ENCODE results near the gene SLC17A4. TPM values are rescaled to one million over a fixed set of nuclear protein-coding genes. Genes with fewer than 3 reads are reported as not detected.

SLC17A4 gene
- total and polyA plus RNA-seq, 2 donors (not counting 3 experiments of a cell fraction or from before 2014, with no cell fraction given): not detected

DNA sequence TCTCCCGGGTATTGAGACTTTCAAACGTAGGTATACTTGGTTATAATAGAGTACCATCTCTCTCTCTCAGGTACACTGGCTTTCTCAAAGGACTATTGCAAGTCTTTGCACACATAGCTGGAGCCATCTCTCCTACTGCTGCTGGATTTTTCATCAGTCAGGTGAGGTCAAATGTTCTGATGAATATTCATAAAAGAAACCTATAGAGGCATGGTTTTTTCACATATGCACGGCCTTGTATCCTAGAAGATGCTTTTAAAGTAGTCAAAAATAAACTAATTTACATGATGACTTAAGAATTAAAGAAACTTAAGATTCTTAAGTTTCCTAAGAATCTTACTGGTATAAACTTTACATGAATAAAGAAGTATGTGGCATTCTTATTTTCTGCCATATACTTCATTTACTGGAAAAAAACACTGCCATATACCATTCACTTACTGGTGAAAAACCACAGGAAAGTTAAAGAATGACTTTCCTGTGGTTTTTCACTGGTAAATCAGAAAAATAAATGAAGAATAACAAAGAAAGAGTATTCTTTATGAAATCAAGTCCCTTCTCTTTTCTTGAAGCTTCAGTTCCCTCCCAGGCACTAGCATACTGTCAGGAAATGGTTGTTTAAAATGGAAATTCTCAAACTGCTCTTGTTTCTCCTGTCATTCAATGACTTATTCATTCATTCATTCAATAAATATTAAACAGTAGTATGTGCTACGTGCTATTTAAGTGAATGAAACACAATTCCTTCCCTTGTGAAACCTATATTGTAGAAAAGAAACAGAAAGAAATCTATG is 23.5 kb downstream of the SLC17A4 start:
- no TSS peak for BruUV-seq (replicated peaks)
- Histone ChIP-seq H3K79me2 (ENCODE audit: control insufficient read depth, insufficient read depth, low read length) (no peaks in the 10 kb centered on the region), H4K20me1 (replicated peaks; ENCODE audit: control insufficient read depth, extremely low read depth, insufficient read depth, low read length) (no peaks in the 10 kb centered on the region), H3K27me3 (ENCODE audit: control insufficient read depth in 2 of 2, insufficient read depth in 2 of 2, low read length in 2 of 2) (peaks cover 0 to 1% of the 10 kb centered on the region in 2 experiments), H3K9me1 (replicated peaks; ENCODE audit: control insufficient read depth, extremely low read depth, insufficient read depth, low read length) (no peaks in the 10 kb centered on the region), H3K27ac (ENCODE audit: insufficient read depth, low read depth, low read length) (no peak overlapping the region), H3K9me3 (replicated peaks; ENCODE audit: control insufficient read depth, insufficient read depth, low read length) (no peaks in the 10 kb centered on the region), H3K36me3 (ENCODE audit: control insufficient read depth in 2 of 2, extremely low read depth in 1 of 2, insufficient read depth in 2 of 2, low read length in 2 of 2) (no peaks in the 10 kb centered on the region), H3K4me3 (replicated peaks in 1 of 3; ENCODE audit: insufficient read depth in 1 of 3, low read depth in 1 of 3, low read length in 3 of 3) (no peak overlapping the region), H3K4me2 (ENCODE audit: insufficient read depth, low read length) (no peak overlapping the region), H3K4me1 (ENCODE audit: control insufficient read depth, extremely low read depth, insufficient read depth, low read length) (no peaks in the 10 kb centered on the region), H2AFZ (ENCODE audit: low read depth, low read length) (no peak overlapping the region), H3K9ac (replicated peaks; ENCODE audit: extremely low read depth, insufficient read depth, low read length) (no peak overlapping the region)
- TF ChIP-seq MYC (IDR thresholded peaks at IDR 0.05; ENCODE audit: low read depth, low read length) (no peak), EZH2 (IDR thresholded peaks at IDR 0.05; ENCODE audit: borderline replicate concordance, low read depth, low read length, severe bottlenecking) (no peak), CTCF (IDR thresholded peaks at IDR 0.05; ENCODE audit: extremely low read depth in 1 of 2, insufficient read depth in 1 of 2, low read depth in 1 of 2, low read length in 2 of 2) (no peak), JUN (IDR thresholded peaks at IDR 0.05; ENCODE audit: borderline replicate concordance, insufficient read depth, insufficient read length, low read depth) (no peak), FOS (IDR thresholded peaks at IDR 0.05; ENCODE audit: borderline replicate concordance, insufficient read depth, low read length) (no peak)
- TF ChIP-seq, protein P1, sequence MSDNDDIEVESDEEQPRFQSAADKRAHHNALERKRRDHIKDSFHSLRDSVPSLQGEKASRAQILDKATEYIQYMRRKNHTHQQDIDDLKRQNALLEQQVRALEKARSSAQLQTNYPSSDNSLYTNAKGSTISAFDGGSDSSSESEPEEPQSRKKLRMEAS (IDR thresholded peaks at IDR 0.05; ENCODE audit: insufficient read depth, insufficient read length): no peak
- intact Hi-C loops (cut with micrococcal nuclease): no loop called here
- ChIA-PET CTCF (no interaction called here), POLR2A (no interaction called here)
- dilution Hi-C loops (cut with MboI; ENCODE audit: extremely low pct_ligation_motif_present, low sequenced_read_pairs): no loop called here
- DNase-seq (ENCODE audit: low read depth, low spot score) (no peak), FAIRE-seq (no peak)
